Measurements from ENCODE around the gene PGRMC1.
A peak's percentile ranks its signal among the peaks of the same experiment; 100 is the strongest.
"Not testable (repeated sequence)": the region's sequence is repeated elsewhere in the genome, so short reads cannot be mapped to it uniquely, and the experiment has no call there.

Gene PGRMC1

GRCh38 chrX:119236623-119237561 is 807 bp downstream of the PGRMC1 start:
- DNase-seq, result peak in 1 of 2 donors; percentile 17

GRCh38 chrX:119237562-119237942 is 1.5 kb downstream of the PGRMC1 start:
- no peak for DNase-seq

- no peak for DNase-seq
Observed at GRCh38 chrX:119238557-119238956, 2.5 kb downstream of the PGRMC1 start.

- no peak for DNase-seq
Observed at GRCh38 chrX:119240356-119240755, 4.3 kb downstream of the PGRMC1 start.

GRCh38 chrX:119247702-119248101 is 11.6 kb downstream of the PGRMC1 start:
- DNase-seq, result no peak

GRCh38 chrX:119249891-119250290 is 13.8 kb downstream of the PGRMC1 start:
- DNase-seq, result no peak

- no peak for DNase-seq
Observed at GRCh38 chrX:119251386-119251785, 15.3 kb downstream of the PGRMC1 start.

- no peak for DNase-seq
Observed at GRCh38 chrX:119252716-119253115, 16.6 kb downstream of the PGRMC1 start.

- peak in 1 of 2 donors; percentile 21 for DNase-seq
Observed at GRCh38 chrX:119266364-119266995, 30.4 kb downstream of the PGRMC1 start.

- not testable (repeated sequence) for DNase-seq
Observed at GRCh38 chrX:119267115-119267514, 31.0 kb downstream of the PGRMC1 start.

- DNase-seq, result no peak
Observed at GRCh38 chrX:119272882-119273419, 36.9 kb downstream of the PGRMC1 start.

GRCh38 chrX:119273420-119274192 is 37.5 kb downstream of the PGRMC1 start:
- peak; percentile 59 for DNase-seq

- DNase-seq, result not testable (repeated sequence)
Observed at GRCh38 chrX:119282347-119282746, 46.3 kb downstream of the PGRMC1 start.

GRCh38 chrX:119288890-119289393 is 52.9 kb downstream of the PGRMC1 start:
- no peak for DNase-seq

- no peak for DNase-seq
Observed at GRCh38 chrX:119290476-119290875, 54.4 kb downstream of the PGRMC1 start.

- not testable (repeated sequence) for DNase-seq
Observed at GRCh38 chrX:119291246-119291645, 55.2 kb downstream of the PGRMC1 start.

- DNase-seq, result no peak
Observed at GRCh38 chrX:119292445-119292844, 56.4 kb downstream of the PGRMC1 start.
